HEK293T (cell line): ENCODE measurements around the gene MMP24.
"Not testable (repeated sequence)": the region's sequence is repeated elsewhere in the genome, so short reads cannot be mapped to it uniquely, and the experiment has no call there.

Experiments
- CTCF ChIA-PET: fragments of 350-600 bp; formaldehyde crosslinking; extraction: SDS; loops from one replicate; lab custom pipeline; 2021; ENCODE audit warnings: antibody characterized with exemption, inconsistent platforms; lab: Yijun Ruan, JAX
- POLR2A ChIA-PET: fragments of 350-600 bp; formaldehyde crosslinking; extraction: SDS; loops from one replicate; lab custom pipeline; 2020; ENCODE audit warnings: antibody characterized with exemption, inconsistent platforms; lab: Yijun Ruan, JAX
- DNase-seq: peaks from one replicate; pipeline ENCODE4 v3.0.0; 2012; ENCODE audit warnings: mixed read lengths; ENCODE audit errors: extremely low spot score
- ARNT ChIP-seq: fragments of 450-650 bp; IDR thresholded peaks from 2 replicates; pipeline ENCODE4 v1.6.1; 2017; ENCODE audit warnings: mild to moderate bottlenecking
- BHLHE40 ChIP-seq: fragments of 450-650 bp; IDR thresholded peaks from 2 replicates; pipeline ENCODE4 v1.6.1; 2016; ENCODE audit warnings: mild to moderate bottlenecking, moderate library complexity, borderline replicate concordance
- CTBP1 ChIP-seq: fragments of 450-650 bp; IDR thresholded peaks from 2 replicates; pipeline ENCODE4 v1.6.1; 2016; ENCODE audit warnings: borderline replicate concordance
- ELF4 ChIP-seq: fragments of 450-650 bp; IDR thresholded peaks from 2 replicates; pipeline ENCODE4 v1.6.1; 2017; ENCODE audit warnings: antibody characterized with exemption
- FOXA1 ChIP-seq: fragments of 450-650 bp; IDR thresholded peaks from 2 replicates; pipeline ENCODE4 v1.6.1; 2016; ENCODE audit warnings: mild to moderate bottlenecking
- FOXK2 ChIP-seq: fragments of 450-650 bp; IDR thresholded peaks from 2 replicates; pipeline ENCODE4 v1.6.1; 2016; ENCODE audit warnings: mild to moderate bottlenecking
- FOXM1 ChIP-seq: fragments of 450-650 bp; IDR thresholded peaks from 2 replicates; pipeline ENCODE4 v1.6.1; 2017; ENCODE audit warnings: mild to moderate bottlenecking, borderline replicate concordance
- HDGF ChIP-seq: fragments of 450-650 bp; IDR thresholded peaks from 2 replicates; pipeline ENCODE4 v1.6.1; 2017; ENCODE audit warnings: antibody characterized with exemption, borderline replicate concordance
- L3MBTL2 ChIP-seq: fragments of 450-650 bp; conservative IDR thresholded peaks from 2 replicates; pipeline ENCODE4 v1.6.1; 2016; ENCODE audit warnings: mild to moderate bottlenecking
- LEF1 ChIP-seq: fragments of 450-650 bp; IDR thresholded peaks from 2 replicates; pipeline ENCODE4 v1.6.1; 2017; ENCODE audit warnings: mild to moderate bottlenecking, borderline replicate concordance
- NFRKB ChIP-seq: fragments of 450-650 bp; IDR thresholded peaks from 2 replicates; pipeline ENCODE4 v1.6.1; 2016; ENCODE audit warnings: mild to moderate bottlenecking, moderate library complexity
- PKNOX1 ChIP-seq: fragments of 450-650 bp; IDR thresholded peaks from 2 replicates; pipeline ENCODE4 v1.6.1; 2016
- SP1 ChIP-seq: fragments of 450-650 bp; IDR thresholded peaks from 2 replicates; pipeline ENCODE4 v1.6.1; 2017
- SUZ12 ChIP-seq: fragments of 450-650 bp; IDR thresholded peaks from 2 replicates; pipeline ENCODE4 v1.6.1; 2016; ENCODE audit warnings: mild to moderate bottlenecking
- TARDBP ChIP-seq: fragments of 450-650 bp; IDR thresholded peaks from 2 replicates; pipeline ENCODE4 v1.6.1; 2016
- ZNF384 ChIP-seq: fragments of 450-650 bp; IDR thresholded peaks from 2 replicates; pipeline ENCODE4 v1.6.1; 2016

MMP24 gene

DNA sequence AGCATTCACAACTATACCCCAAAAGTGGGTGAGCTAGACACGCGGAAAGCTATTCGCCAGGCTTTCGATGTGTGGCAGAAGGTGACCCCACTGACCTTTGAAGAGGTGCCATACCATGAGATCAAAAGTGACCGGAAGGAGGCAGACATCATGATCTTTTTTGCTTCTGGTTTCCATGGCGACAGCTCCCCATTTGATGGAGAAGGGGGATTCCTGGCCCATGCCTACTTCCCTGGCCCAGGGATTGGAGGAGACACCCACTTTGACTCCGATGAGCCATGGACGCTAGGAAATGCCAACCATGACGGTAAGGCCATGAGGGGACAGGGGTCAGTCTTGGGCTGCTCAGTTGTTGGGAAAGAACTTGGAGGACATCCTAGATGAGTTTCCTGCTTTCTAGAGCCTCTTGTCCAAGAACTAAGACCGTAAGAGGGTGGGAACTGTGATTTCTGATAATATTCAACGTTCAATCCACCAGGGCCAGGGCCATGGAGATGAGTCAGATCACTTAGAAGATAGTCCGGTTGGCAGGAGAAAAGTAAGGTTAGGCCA, 28.0 kb downstream of the MMP24 start:
- TF ChIP-seq SUZ12, result no peak
- no peak for TF ChIP-seq FOXK2
- TF ChIP-seq FOXM1, result no peak
- no peak for TF ChIP-seq PKNOX1
- no peak for TF ChIP-seq ZNF384
- TF ChIP-seq CTBP1, result no peak
- TF ChIP-seq FOXA1, result no peak
- no peak for TF ChIP-seq SP1
- no peak for TF ChIP-seq NFRKB
- no peak for TF ChIP-seq L3MBTL2
- CTCF ChIA-PET, result no interaction called here
- POLR2A ChIA-PET, result no interaction called here
- no peak for DNase-seq

DNA sequence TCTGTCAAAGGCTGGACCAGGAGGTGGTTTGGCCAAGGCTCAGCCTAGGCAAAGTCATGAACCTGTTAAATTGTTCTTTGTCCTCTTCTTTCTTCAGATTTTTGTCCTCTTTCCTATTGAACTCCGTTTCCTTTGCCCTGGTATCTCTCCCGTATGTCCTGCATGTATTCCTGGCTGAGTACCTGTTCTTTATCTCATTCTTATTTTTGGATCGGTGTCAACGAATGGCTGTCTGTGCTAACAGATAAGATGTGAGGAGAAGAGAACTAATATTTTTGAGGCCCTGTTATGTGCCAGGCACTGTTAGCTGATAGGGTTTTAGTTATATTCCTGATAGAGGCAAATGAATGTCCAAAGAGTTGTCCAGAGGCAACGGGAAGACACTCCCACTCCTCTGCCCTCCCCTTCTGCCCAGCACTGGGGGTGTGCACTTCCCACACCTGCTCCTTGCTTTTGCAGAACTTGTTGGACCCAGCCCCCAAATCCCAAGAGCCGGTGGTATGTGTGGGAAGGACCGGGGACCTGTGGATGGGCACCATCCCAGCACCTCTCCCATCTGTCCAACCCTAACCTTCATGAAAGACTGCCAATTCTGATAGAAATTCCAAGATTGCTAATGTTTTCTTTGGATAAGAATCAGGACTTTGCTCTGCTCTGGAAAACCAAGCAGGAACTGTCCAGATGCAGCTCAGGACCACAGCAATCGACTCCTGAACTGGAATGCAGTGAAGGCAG, 30.9 kb downstream of the MMP24 start:
- ChIA-PET POLR2A (interaction anchor here (1.6 kb wide), 1 partner anchor 21 kb away, joined by 3 read pairs; the partner anchor contains the start of gene MMP24OS), CTCF (no interaction called here)
- TF ChIP-seq L3MBTL2 (no peak), TARDBP (no peak), FOXA1 (no peak), NFRKB (no peak), PKNOX1 (no peak), ELF4 (no peak), BHLHE40 (no peak), CTBP1 (no peak), SUZ12 (no peak), FOXK2 (no peak), FOXM1 (no peak), ZNF384 (no peak), ARNT (no peak), LEF1 (no peak), HDGF (no peak), SP1 (no peak)
- DNase-seq, result no peak

DNA sequence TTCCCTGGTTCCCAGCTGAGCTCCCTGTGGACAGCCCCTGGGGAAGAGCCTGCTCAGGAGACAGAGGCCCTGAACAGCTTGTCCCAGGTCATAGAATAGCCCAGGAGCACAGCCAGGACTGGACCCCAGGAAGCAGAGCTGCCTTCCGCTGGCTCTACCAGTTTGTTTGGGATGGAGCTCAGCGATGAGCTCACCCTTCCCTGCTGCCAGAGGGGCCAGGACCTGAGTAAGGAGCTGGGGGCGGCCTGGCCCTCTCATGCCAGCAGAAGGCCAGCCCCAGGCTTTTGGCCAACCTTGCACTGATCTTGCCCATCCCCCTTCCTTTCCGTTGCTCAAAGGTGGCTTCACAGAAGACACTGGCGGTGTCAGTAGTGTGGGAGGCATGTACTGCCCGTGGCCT, 33.9 kb downstream of the MMP24 start:
- DNase-seq, result no peak
- POLR2A ChIA-PET, result no interaction called here
- no peak for TF ChIP-seq NFRKB
- no peak for TF ChIP-seq CTBP1
- TF ChIP-seq FOXM1, result no peak
- no peak for TF ChIP-seq ZNF384
- no peak for TF ChIP-seq FOXA1
- TF ChIP-seq TARDBP, result no peak
- TF ChIP-seq PKNOX1, result no peak
- TF ChIP-seq SUZ12, result no peak
- no peak for TF ChIP-seq L3MBTL2
- TF ChIP-seq ELF4, result no peak
- TF ChIP-seq SP1, result no peak
- no peak for TF ChIP-seq FOXK2
- no peak for TF ChIP-seq HDGF
- CTCF ChIA-PET, result no interaction called here

DNA sequence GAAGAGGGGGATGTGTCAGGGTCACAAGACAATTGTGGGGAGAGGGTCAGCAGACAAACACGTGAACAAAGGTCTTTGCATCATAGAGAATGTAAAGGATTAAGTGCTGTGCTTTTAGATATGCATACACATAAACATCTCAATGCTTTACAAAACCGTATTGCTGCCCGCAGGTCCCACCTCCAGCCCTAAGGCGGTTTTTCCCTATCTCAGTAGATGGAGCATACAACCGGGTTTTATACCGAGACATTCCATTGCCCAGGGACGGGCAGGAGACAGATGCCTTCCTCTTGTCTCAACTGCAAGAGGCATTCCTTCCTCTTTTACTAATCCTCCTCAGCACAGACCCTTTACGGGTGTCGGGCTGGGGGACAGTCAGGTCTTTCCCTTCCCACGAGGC, 35.8 kb downstream of the MMP24 start:
- DNase-seq, POLR2A ChIA-PET: not testable (repeated sequence)
- CTCF ChIA-PET, result interaction anchor here (0.9 to 1.1 kb wide), 2 partner anchors 8 to 117 kb away, joined by 3 to 5 read pairs; no protein-coding TSS in a partner anchor

DNA sequence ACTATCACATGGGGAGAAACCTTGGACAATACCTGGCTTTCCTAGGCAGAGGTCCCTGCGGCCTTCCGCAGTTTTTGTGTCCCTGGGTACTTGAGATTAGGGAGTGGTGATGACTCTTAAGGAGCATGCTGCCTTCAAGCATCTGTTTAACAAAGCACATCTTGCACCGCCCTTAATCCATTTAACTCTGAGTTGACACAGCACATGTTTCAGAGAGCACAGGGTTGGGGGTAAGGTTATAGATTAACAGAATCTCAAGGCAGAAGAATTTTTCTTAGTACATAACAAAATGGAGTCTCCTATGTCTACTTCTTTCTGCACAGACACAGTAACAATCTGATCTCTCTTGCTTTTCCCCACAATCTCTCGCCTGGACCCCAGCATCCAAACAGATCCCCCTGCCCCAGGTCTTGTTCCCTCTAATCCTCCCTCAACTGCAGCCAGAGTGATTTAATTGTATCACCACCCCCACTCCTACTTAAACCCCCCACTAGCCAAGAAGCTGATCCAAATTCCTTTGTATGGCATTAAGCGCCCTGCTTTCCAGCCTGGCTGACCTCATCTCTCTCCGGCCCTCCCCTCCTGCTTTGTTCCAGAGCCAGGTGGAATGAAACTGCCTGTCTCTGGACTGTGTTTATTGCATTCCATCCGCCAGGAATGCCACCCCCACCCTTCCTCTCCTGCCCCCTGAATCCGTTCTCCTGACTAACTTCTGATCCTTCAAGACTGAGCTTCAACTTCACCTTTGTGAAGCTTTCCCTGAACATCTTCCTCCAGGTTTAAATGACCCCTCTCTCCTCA, 36.4 kb downstream of the MMP24 start:
- DNase-seq, POLR2A ChIA-PET: not testable (repeated sequence)
- CTCF ChIA-PET, result interaction anchor here (0.7 to 0.8 kb wide), 2 partner anchors 118 to 716 kb away, joined by 3 to 4 read pairs; no protein-coding TSS in a partner anchor

DNA sequence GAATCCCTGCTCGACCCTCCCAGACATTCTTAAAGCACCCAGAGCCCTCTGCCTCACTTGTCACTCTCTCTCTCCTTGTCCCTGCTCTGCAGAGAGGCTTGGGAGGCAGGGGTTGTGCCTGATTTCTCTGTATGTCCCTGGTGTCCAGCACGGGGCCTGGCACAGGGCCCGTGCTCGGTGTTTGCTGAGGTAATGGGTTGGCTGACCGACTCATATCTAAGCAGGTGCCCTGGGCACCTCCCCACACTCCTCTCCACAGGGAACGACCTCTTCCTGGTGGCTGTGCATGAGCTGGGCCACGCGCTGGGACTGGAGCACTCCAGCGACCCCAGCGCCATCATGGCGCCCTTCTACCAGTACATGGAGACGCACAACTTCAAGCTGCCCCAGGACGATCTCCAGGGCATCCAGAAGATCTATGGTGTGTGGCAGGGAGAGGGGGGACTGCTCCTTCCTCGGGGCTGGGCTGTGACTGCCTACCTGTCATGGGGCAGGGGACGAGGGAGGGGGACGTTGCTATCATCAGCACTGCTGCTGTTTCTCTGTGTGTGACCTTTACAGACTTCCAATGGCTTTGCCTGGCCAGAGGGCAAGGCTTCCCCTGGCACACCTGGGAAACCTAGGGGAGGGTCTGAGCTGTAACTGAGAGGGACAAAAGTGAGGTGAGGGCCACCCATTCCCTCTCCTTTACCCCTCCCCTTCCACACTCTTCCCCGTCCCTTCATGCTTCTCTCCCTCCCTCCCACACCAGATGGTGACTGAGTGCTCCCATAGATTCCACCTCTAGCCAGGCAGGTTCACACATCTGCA, 37.2 kb downstream of the MMP24 start:
- CTCF ChIA-PET, result interaction anchor here (0.7 to 1.4 kb wide), 3 partner anchors 117 to 716 kb away, joined by 3 to 5 read pairs (median 4); no protein-coding TSS in a partner anchor
- POLR2A ChIA-PET, result no interaction called here
- no peak for DNase-seq
- no peak for TF ChIP-seq BHLHE40
- TF ChIP-seq LEF1, result no peak
- no peak for TF ChIP-seq ELF4
- TF ChIP-seq PKNOX1, result no peak
- TF ChIP-seq CTBP1, result no peak
- TF ChIP-seq ZNF384, result no peak
- no peak for TF ChIP-seq FOXK2
- TF ChIP-seq HDGF, result no peak
- TF ChIP-seq L3MBTL2, result no peak
- no peak for TF ChIP-seq SUZ12
- no peak for TF ChIP-seq ARNT
- no peak for TF ChIP-seq NFRKB
- no peak for TF ChIP-seq FOXM1
